ENCODE results near the gene INA.

Gene INA

DNA sequence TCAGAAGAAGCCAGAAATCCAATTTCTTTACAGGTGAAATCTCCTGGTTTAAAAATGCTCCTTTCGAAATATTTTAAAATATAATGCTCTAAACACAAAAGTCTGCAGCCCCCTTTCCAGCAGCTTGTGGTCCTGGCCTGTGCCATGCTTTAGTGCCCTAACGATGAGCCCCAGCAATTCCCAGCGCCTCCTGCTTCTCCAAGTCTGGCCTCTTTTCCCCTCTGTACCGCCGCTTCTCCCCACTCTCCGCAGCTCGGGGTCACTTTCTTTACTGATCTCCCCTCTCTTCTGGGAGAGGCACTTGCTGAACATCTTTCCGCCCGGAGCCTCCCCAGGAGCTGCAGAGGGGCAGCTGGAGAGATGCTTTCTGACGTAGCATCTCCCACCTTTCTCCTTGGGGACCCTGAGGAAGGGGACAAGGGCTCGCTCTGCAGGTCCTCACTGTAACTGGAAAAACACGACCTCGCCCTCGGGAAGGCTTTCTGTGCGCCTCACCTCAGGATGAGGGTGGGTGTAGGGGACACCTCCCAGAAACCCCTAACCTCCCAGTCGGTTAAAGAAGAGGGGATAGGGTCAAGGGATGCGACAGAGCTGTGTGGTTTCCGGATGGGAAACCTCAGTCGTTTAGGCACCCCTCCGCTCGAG lies 565 bp upstream of the INA start:
- DNase-seq, result no peak

DNA sequence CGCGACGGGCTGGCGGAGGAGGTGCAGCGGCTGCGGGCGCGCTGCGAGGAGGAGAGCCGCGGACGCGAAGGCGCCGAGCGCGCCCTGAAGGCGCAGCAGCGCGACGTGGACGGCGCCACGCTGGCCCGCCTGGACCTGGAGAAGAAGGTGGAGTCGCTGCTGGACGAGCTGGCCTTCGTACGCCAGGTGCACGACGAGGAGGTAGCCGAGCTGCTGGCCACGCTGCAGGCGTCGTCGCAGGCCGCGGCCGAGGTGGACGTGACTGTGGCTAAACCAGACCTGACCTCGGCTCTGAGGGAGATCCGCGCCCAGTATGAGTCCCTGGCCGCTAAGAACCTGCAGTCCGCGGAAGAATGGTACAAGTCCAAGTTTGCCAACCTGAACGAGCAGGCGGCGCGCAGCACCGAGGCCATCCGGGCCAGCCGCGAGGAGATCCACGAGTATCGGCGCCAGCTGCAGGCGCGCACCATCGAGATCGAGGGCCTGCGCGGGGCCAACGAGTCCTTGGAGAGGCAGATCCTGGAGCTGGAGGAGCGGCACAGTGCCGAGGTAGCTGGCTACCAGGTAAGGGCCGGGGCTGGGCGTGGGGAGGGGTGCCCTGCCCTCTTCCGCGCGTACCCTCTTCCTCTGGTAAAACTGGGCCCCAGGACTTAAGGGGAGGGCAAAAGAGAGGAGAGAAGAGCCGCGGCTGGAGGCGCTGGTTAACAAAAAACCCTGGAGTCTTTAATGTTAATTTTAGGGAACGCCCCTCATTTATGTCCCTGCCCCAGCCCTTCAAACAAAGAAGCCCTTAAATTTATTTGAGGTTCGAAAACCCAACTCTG lies 987 bp downstream of the INA start:
- no peak for DNase-seq

DNA sequence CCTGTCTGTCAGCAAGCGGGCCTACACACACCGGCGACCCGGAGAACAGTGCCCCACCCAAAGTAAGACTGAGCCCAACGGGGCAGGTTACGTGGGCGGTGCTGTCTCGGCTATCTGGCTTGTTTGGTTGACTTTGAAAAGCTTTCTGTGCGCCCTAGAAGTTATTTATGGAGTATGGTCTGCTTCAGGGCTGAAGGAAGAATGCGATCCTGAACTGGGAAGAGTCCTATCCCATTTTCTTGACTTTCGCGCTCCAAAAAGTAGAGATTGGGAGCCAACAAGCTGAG lies 1.5 kb downstream of the INA start:
- no peak for DNase-seq

DNA sequence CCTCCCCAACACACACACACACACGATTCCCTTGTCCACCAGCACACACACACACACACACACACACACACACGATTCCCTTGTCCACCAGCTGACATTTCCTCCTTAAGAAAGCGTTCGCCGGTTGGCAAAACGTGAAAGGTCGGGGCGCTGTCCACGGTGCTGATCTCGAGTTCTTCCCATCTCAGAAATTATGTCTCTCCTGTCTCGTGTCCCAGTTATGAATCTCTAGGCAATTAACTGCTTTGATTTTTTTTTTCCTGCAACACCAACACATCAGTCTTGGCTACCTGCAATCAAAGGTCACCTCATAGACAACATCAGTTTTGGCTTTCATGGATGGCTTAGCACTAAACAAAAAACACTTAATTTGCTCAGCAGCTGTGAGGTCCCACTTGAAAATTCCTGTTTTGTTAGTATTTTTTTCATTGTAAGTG lies 1.9 kb downstream of the INA start:
- no peak for DNase-seq

DNA sequence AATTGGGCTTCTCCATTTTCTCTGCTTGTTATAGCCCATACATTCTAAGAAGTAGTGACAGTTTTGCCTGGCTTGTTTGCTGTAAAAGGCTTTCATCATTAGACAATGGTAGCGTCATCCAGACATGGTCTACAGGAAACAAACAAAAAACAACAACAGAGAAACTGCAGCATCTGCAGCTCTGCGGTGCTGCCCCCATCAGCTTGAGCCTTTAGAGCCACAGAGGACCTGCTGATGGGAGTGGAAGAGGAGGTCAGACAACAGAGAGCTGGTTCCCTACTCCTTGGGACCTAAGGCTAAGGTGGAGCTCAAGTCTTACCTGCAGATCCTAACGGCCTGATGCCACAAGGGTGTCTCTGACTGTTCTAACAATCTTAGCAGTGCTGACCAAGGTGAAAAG lies 3.1 kb downstream of the INA start:
- no peak for DNase-seq

DNA sequence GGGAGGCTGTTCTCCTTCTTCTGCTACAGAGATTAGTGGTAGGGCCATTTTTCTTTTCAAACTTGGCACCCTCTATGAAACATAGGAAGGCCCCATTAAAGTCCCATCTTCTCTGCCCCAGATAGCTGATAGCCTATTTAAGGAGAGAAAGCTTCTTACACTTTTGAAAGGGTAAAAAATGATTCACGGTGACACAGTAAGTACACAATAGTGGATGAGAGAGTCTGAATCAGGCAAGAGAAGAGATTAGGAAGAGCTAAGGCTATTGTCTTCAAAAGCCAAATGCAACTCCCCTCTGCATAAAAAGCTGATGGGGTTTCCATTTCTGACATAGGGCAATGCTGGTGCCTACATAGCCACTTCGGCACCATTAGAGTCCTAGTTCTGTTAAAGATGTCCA lies 3.6 kb downstream of the INA start:
- no peak for DNase-seq

DNA sequence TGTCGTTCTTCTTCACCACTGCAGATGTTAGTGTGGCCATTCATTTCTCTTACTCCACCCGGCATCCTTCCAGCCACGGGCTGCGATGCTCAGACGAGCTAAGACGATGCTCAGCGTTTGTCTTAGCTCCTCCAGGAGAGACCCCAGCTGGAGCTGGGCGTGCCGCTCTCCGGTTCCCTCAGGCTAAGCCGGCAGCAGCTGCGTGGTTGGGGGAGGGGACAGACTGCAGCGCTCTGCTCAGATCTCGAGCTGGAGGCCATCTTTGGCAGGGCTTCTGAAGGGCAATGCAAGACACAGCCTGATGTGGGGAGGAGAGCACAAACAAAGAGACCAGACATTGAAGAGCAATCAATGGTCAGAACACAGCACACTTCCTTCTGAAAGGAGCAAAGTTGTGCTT lies 4.8 kb downstream of the INA start:
- DNase-seq, result no peak

DNA sequence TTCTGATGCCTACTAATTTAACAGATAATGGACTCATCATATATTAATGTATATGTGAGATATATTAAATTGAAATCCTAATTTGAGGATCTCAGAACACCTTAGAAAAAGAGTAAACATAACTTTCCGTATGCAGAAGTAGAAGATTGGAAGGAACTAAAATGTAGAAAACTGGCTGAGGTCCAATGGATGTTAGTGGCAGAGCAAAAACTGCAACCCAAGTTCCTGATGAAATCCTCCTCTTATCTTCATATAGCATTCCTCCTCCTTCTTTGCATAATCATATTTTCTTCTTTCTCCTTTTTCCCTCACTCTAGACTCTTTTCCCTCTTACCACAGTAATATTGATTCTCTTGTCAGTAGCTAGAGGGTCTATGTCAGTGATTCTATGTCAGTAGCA lies 6.0 kb downstream of the INA start:
- no peak for DNase-seq

DNA sequence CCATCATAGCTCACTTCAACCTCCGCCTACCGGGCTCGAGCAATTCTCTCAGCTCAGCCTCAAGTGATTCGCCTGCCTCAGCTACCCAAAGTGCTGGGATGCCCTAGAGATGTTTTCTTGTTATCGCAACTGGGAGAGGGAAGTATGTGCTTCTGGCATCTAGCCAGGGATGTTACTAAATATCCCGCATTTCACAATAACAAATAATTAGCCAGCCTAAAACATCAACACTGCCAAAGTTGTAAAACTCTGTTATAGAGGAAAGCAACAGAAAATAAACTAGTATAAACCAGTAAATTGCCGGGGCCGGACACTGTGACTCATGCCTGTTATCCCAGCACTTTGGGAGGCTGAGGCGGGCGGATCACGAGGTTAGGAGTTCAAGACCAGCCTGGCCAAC lies 7.2 kb downstream of the INA start:
- no peak for DNase-seq

DNA sequence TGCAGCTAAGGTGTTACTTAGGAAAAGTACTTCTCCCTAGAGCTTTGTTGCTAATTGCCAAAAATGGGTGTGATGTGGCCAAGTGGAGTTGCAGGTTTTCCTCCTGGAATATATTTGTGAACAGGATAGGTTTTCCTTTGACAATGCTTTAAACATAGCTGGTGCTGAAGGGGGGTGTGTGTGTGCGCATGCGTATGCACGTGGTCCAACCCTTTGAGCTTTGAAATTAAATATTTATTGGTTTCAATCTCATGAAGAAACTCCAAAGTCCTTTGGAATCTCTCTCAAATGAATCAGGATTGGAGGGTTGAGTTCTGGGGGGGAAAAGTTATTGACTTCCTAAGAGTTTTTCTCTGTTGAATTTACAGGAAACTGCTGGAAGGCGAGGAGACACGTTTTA lies 11.1 kb downstream of the INA start:
- no peak for DNase-seq

DNA sequence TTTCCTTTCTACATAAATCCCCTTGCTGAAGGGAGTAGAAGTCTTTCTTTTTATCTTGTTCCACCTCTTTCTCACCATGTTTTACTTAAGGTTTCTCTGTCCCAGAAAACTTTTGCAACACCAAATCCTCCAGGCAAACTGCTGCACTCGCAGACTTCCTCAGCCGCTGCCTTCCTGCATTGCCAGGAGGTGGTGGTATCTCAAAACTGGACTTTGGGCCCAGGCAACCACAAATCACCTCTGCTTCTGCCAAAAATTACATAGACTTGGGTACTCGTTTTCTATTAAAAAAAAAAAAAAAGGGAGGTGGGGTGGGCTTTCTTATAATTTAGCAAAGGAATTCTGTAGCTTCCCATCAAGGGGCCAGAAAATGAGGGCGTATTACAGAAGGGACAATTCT lies 14.7 kb downstream of the INA start:
- DNase-seq, result no peak

DNA sequence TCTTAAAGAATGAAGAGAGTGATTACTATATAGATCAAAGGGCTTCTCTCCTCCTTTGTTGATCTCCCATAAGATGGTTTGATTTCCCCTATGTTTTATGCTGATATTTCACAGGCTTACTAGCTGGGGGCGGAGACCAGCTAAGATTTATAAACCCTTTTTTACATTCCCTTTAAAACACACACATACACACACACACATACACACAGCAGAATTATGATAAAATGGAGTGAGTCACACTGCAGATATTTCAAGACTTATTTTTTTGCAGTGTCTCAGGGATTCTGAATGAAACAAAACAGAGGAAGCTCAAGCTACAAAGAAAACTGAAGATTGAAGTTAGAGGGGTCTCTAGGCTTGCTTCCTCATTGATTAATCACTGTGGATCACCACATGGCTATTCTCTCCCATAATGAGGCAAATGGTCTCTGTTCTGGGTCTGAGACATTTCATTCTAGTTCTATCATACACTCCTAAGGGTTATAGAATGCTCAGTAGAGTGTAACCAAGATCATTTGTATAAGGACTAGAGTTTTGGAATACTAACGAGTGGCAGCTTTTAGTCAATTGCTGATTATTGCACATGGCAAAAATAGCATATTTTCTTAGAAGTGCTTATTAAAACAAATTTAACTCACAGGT lies 18.6 kb downstream of the INA start:
- no peak for DNase-seq

DNA sequence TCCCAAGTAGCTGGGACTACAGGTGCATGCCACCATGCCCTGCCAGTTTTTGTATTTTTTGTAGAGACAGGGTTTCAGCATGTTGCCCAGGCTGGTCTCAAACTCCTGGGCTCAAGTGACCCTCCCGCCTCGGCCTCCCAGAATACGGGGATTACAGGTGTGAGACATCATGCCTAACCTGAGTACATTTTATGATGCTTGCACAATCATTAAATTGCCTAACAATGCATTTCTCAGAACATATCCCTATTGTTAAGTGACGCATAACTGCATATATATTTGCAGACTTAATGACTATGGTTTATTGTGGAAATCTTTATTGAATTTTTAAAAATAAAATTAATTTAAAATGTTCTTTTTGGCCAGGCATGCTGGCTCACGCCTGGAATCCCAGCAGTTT lies 30.7 kb downstream of the INA start:
- no peak for DNase-seq

DNA sequence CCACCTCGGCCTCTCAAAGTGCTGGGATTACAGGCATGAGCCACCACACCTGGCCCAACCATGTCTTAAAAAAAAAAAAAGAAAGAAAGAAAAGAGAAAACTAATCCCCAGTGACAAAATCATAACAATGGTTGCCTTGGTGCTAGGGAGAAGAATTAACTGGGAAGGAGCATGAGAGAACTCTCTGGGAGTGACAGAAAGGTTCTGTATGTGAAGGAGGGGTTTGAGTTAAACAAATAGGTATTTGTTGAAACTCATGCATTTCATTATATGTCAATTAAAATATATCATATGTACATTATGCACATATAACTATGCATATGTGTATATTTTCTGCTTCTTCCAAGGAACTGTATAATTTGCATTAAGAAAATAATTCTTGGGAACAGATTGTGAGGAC lies 33.3 kb downstream of the INA start:
- DNase-seq, result no peak

DNA sequence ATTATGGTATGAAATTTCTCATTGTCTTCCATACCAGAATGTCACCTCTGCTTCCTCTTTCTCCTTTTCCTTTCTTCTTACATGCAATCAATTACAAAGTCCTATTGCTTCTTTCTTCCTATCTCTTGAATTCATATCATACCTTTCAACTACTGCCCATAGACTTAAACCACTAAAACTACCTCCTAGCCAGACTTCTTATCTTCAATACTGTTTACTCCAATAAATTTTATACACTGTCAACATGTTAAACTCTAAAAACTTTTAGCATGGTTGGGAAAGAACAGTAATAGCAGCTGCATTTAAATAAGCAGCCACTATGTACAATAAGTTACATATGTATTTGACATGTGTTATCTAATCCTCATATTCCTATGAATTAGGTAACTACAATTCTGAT lies 39.1 kb downstream of the INA start:
- DNase-seq, result no peak

DNA sequence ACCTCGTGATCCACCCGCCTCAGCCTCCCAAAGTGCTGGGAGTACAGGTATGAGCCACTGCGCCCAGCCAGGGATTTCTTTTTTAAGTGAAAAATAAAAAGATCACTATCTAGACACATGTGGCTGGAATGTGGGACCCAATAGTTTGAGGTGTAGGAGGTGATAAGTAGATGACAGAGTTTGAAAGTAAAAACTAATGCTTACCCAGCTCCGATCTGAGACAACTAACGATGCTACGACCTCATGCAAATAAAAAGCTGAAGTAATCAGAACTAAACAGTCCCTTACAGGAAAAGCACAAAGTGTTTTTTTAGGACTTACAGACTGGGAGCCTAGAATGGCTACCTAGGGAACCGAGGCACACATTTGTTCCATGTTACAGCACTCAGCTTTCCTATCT lies 51.0 kb downstream of the INA start:
- DNase-seq, result no peak

DNA sequence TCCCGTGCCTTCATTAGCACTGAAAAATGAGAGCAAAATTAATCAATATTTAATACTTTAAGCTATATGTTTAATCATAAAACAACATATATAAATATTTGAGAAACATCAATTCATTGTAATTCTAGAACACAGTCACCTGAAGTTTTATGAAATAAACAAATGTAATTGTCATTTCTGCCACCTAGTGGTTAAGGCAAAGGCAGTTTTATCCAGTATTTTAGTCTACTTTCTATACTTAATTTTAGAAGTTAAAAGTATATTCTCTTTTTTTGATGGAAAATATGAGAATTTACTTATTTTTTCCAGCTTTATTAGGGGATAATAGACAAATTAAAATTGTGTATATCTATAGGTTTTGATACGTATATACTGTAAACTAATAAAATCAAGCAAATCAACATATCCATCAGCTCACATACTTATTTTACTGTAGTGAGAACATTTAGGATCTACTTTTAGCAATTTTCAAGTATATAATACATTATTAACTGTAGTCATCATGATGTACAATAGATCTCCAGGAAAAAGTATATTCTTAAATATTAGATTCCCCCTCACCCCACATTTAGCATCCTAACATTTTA lies 57.1 kb downstream of the INA start:
- DNase-seq, result no peak

DNA sequence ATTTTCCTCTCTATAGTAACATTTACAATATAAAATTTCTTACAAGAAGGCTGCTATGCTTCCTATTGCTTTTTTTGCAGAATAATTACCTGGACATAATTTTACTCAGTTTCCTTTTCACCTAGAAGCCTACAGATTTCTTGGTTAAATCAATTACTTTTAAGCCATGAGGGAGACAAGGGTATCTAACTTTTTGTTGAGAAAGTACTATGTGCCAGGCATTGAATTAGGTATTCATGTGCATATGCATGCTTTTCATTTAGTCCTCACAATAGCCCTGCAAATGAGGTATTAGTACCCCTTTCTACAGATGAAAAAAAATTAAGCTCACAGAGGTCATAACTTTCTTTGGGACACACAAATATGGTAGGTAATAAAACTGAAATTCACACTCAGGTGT lies 57.6 kb downstream of the INA start:
- no peak for DNase-seq

DNA sequence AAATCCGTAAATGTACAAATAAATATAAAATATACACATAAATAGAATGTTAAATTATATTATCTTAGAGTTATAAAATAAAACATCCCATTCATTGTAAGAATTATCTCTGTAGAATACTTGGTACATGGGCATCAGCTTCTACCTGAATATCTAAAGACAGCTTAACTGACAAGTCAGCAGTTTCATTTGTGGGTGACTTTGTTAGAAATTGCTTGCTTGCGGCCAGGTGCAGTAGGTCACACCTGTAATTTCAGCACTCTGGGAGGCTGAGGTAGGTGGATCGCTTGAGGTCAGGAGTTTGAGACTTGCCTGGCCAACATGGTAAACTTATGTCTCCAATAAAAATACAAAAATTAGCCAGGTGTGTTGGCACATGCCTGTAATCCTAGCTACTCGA lies 59.4 kb downstream of the INA start:
- no peak for DNase-seq
